HG03060 (cell line): ENCODE results near the gene ADAR.

Source experiments
- ATAC-seq: cut with Tn5 transposase; IDR thresholded peaks from one replicate; pipeline ENCODE4 v1.9.1; 2021; ENCODE audit warnings: low read depth, moderate number of reproducible peaks; ENCODE audit not compliant: unreplicated experiment

ADAR gene

GRCh38 chr1:154533952-154534844 is 73.8 kb downstream of the ADAR start:
- ATAC-seq, result no peak
